MCF 10A (cell line): ENCODE data around the gene NRK. TPM values are rescaled to one million over a fixed set of nuclear protein-coding genes. Genes with fewer than 3 reads are reported as not detected.

Experiments used
- BruUV-seq: library from RNA; stranded (reverse); fragments of 400-500 nt; replicated peaks from 2 replicates; lab custom pipeline; 2021; lab: Mats Ljungman, UMichigan
- CTCF ChIA-PET: fragments of 300-600 bp; sonication (Branson Sonifier 250); formaldehyde crosslinking; extraction: SDS; loops from one replicate; lab custom pipeline; 2021; ENCODE audit warnings: antibody characterized with exemption, inconsistent platforms; lab: Yijun Ruan, JAX
- POLR2A ChIA-PET: fragments of 300-600, 350-650 bp; sonication (Branson Sonifier 250); formaldehyde crosslinking; extraction: SDS; loops from one replicate; lab custom pipeline; 2020; ENCODE audit warnings: antibody characterized with exemption, inconsistent platforms; lab: Yijun Ruan, JAX
- DNase-seq: peaks from one replicate; pipeline ENCODE4 v3.0.0-alpha.2; 2018; ENCODE audit not compliant: unreplicated experiment
- H3K27ac Mint-ChIP-seq: one replicate; pipeline ENCODE4 v1.8.0; 2022; ENCODE audit warnings: mild to moderate bottlenecking, low read depth, mixed read lengths; ENCODE audit not compliant: unreplicated experiment
- H3K27me3 Mint-ChIP-seq: one replicate; pipeline ENCODE4 v1.8.0; 2022; ENCODE audit warnings: mixed read lengths; ENCODE audit not compliant: insufficient read depth, unreplicated experiment
- H3K36me3 Mint-ChIP-seq: one replicate; pipeline ENCODE4 v1.8.0; 2022; ENCODE audit warnings: mild to moderate bottlenecking, moderate library complexity, mixed read lengths; ENCODE audit not compliant: insufficient read depth, unreplicated experiment
- H3K4me1 Mint-ChIP-seq: one replicate; pipeline ENCODE4 v1.8.0; 2022; ENCODE audit warnings: mixed read lengths; ENCODE audit not compliant: insufficient read depth, unreplicated experiment
- H3K4me3 Mint-ChIP-seq: one replicate; pipeline ENCODE4 v1.8.0; 2022; ENCODE audit warnings: mild to moderate bottlenecking, moderate library complexity, mixed read lengths; ENCODE audit not compliant: unreplicated experiment
- H3K9me3 Mint-ChIP-seq: one replicate; pipeline ENCODE4 v1.8.0; 2022; ENCODE audit warnings: mixed read lengths; ENCODE audit not compliant: unreplicated experiment
- intact Hi-C: fragments of 100-400 bp; cut with micrococcal nuclease; formaldehyde crosslinking; loops from 2 replicates; pipeline ENCODE4 v1.14.1; 2022
- total RNA-seq: library from RNA; stranded (reverse); gene quantifications from 2 replicates; pipeline ENCODE4 v1.2.3, GENCODE V29; 2022
- TF ChIP-seq, protein P1 (sequence below): fragments of 200-600 bp; IDR thresholded peaks from one replicate; pipeline ENCODE4 v1.8.0; 2022; ENCODE audit warnings: antibody characterized with exemption, mild to moderate bottlenecking; ENCODE audit not compliant: unreplicated experiment

NRK gene
- total RNA-seq, 1 experiment from 2014 or later: 0.16 TPM

DNA sequence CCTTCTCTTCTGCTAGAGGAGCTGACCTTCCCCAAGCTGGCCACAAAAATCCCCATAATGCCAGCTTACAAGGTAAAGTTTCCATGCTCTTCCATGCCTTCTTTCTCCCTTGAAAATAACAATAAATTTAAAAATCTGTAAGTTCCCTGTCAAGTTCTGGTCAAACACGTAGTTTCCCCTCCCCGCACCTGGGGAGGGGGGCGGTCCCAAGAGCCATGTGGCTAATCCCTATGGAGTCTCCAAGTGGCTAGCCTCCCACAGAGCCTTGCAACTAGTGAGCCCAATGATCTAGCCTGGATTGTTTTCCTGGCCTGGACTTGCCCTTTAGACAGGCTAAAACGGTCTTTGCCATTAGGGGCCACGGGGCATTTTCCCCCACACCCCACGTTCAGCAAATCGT is 2.1 kb upstream of the NRK start:
- no peaks in the 10 kb centered on the region for H3K9me3 Mint-ChIP-seq
- BruUV-seq: no TSS peak

DNA sequence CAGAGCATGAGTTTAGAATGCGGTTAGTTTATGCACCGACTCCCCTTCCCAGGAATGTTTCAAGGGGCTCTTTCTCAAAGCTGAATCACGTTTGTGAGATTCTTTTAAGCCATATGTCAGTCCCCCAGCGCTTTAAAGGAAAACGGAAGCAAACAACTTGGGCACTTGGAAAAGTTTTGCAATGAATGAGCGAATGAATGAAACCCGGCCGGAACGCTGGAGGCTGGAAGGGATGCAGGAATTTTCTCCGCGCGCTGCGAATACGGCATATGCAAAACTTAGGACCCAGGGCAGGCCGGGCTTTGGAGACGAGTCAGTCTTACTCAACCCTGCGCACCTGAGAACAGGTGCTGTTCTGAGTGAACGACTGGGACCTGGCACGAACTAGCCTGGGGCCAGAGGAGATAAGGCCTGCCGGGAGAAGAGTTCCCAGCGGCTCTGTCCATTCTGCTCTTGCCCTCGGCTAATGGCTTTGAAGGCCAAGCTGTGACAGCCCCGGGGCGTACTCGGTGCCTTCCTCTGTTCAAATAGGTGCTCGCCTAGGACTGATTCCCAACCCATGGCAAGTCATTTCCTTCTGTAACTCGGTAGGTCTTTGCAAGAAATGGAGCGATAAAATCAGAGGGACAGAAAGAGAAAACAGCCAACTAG is 743 bp upstream of the NRK start:
- BruUV-seq: no TSS peak
- ChIA-PET POLR2A (no interaction called here), CTCF (no interaction called here)

More for the DNA sequence above, 2.1 kb upstream of the NRK start:
- DNase-seq: no peak
- ChIA-PET POLR2A (no interaction called here), CTCF (no interaction called here)
- TF ChIP-seq, protein P1, sequence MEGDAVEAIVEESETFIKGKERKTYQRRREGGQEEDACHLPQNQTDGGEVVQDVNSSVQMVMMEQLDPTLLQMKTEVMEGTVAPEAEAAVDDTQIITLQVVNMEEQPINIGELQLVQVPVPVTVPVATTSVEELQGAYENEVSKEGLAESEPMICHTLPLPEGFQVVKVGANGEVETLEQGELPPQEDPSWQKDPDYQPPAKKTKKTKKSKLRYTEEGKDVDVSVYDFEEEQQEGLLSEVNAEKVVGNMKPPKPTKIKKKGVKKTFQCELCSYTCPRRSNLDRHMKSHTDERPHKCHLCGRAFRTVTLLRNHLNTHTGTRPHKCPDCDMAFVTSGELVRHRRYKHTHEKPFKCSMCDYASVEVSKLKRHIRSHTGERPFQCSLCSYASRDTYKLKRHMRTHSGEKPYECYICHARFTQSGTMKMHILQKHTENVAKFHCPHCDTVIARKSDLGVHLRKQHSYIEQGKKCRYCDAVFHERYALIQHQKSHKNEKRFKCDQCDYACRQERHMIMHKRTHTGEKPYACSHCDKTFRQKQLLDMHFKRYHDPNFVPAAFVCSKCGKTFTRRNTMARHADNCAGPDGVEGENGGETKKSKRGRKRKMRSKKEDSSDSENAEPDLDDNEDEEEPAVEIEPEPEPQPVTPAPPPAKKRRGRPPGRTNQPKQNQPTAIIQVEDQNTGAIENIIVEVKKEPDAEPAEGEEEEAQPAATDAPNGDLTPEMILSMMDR: no peak
- H3K27ac Mint-ChIP-seq: no peak overlapping the region
- intact Hi-C loops: no loop called here
- H3K36me3 Mint-ChIP-seq: no peaks in the 10 kb centered on the region
- no peak overlapping the region for H3K4me3 Mint-ChIP-seq
- H3K4me1 Mint-ChIP-seq: no peaks in the 10 kb centered on the region
- H3K27me3 Mint-ChIP-seq: peaks cover 59% of the 10 kb centered on the region

DNA sequence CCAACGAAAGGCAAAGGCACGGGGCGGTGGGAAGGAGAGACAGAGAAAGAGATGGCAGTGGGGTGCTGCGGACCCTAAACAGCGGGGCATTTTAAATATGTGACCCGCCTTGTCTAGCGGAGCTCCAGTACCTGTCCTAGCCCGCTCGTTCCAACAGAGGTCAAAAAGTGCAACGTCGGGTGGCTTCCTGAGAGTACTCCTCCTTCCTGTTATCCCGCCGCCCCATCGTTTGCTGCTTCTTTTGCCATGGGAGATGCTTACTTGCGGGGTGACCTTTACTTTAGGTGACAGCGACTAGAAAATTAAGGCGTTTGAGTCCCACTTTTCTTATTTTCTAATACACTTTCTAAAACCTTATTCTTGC is 735 bp downstream of the NRK start:
- DNase-seq: no peak
- Mint-ChIP-seq H3K4me3 (no peak overlapping the region), H3K27me3 (peaks cover 52% of the 10 kb centered on the region), H3K4me1 (no peaks in the 10 kb centered on the region), H3K27ac (no peak overlapping the region), H3K36me3 (no peaks in the 10 kb centered on the region), H3K9me3 (no peaks in the 10 kb centered on the region)
- intact Hi-C loops: no loop called here
- POLR2A ChIA-PET: no interaction called here
- TF ChIP-seq, protein P1: no peak
- no TSS peak for BruUV-seq
- CTCF ChIA-PET: interaction anchor here (0.7 kb wide), 1 partner anchor 1516 kb away, joined by 3 read pairs; no protein-coding TSS in a partner anchor

More for the DNA sequence above, 743 bp upstream of the NRK start:
- peaks cover 52% of the 10 kb centered on the region for H3K27me3 Mint-ChIP-seq
- no peak overlapping the region for H3K4me3 Mint-ChIP-seq
- no peak overlapping the region for H3K27ac Mint-ChIP-seq
- no peaks in the 10 kb centered on the region for H3K9me3 Mint-ChIP-seq
- no peak for DNase-seq
- intact Hi-C loops: no loop called here
- H3K4me1 Mint-ChIP-seq: no peaks in the 10 kb centered on the region
- H3K36me3 Mint-ChIP-seq: no peaks in the 10 kb centered on the region
- TF ChIP-seq, protein P1: no peak

DNA sequence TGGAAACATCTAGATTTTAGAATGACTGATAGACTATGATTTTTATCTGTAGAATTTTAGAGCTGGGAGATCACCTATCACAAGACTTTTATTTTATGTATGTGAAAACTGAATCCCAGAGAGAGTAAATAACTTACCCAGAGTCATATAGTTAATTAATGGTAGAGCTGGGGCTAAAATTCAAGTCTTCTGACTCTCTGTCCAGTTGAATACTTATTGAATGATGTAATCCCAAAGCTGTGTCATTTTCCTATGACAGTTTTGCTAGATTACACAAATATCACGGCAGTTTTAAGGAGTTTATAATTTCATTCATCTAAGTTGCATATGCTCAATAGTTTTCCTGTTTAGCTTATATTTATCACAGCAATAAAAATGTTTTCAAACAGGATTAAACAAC is 6.7 kb downstream of the NRK start:
- no peak overlapping the region for H3K27ac Mint-ChIP-seq
- CTCF ChIA-PET: no interaction called here
- BruUV-seq: no TSS peak
- TF ChIP-seq, protein P1: no peak
- no peak for DNase-seq
- intact Hi-C loops: no loop called here
- POLR2A ChIA-PET: no interaction called here
- no peaks in the 10 kb centered on the region for H3K4me1 Mint-ChIP-seq
- peaks cover 53% of the 10 kb centered on the region for H3K27me3 Mint-ChIP-seq
- no peaks in the 10 kb centered on the region for H3K36me3 Mint-ChIP-seq
- no peak overlapping the region for H3K4me3 Mint-ChIP-seq
- no peaks in the 10 kb centered on the region for H3K9me3 Mint-ChIP-seq
